RPMI7951 (cell line): Measurements from ENCODE around the gene NOMO2. TPM values are rescaled to one million over a fixed set of nuclear protein-coding genes. Genes with fewer than 3 reads are reported as not detected.
"Not testable (repeated sequence)": the region's sequence is repeated elsewhere in the genome, so short reads cannot be mapped to it uniquely, and the experiment has no call there.

Source experiments
- DNase-seq: peaks from one replicate; pipeline ENCODE4 v3.0.0-alpha.2; 2012; ENCODE audit warnings: low read depth
- total RNA-seq: library from RNA; depleted of rRNA; stranded (reverse); fragments of >200 nt; shearing (Covaris generic); gene quantifications from 2 replicates; pipeline ENCODE4 v1.2.3, GENCODE V29; 2014

Gene NOMO2
- total RNA-seq, 1 experiment from 2014 or later = 80.0 TPM

GRCh38 chr16:18575298-18575917 is 13.5 kb upstream of the NOMO2 start:
- not testable (repeated sequence) for DNase-seq

GRCh38 chr16:18573887-18574286 is 12.0 kb upstream of the NOMO2 start:
- DNase-seq = not testable (repeated sequence)

- DNase-seq = not testable (repeated sequence)
Measured at GRCh38 chr16:18572973-18573372, 11.1 kb upstream of the NOMO2 start.

GRCh38 chr16:18571307-18571850 is 9.5 kb upstream of the NOMO2 start:
- not testable (repeated sequence) for DNase-seq

- DNase-seq = not testable (repeated sequence)
Measured at GRCh38 chr16:18570529-18571306, 8.8 kb upstream of the NOMO2 start.

GRCh38 chr16:18560416-18561220 is 1.3 kb downstream of the NOMO2 start:
- DNase-seq = not testable (repeated sequence)

GRCh38 chr16:18553671-18554070 is 8.2 kb downstream of the NOMO2 start:
- not testable (repeated sequence) for DNase-seq

- DNase-seq = not testable (repeated sequence)
Measured at GRCh38 chr16:18547382-18547781, 14.5 kb downstream of the NOMO2 start.

DNA sequence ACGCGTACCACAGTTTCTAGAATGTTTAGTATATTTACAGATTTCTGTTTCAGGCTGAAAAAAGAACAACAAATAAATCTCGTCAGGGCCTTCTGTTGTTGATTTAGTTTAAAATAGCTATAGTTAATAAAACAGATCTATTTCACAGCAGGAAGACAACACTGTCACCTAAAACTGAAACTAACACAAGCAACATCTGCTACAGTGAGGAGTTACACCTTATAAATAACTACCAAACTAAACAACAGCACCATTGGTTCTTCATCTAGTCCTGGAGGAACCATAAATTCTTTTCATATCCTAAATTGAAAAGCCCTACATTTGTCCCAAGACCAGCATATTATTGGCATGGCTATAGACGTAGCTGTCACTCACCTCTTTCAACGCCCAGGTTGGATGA is 15.0 kb downstream of the NOMO2 start:
- not testable (repeated sequence) for DNase-seq

GRCh38 chr16:18544232-18545081 is 17.4 kb downstream of the NOMO2 start:
- DNase-seq = not testable (repeated sequence)

- DNase-seq = not testable (repeated sequence)
Measured at GRCh38 chr16:18541912-18542311, 20.0 kb downstream of the NOMO2 start.

GRCh38 chr16:18537004-18537403 is 24.9 kb downstream of the NOMO2 start:
- DNase-seq = not testable (repeated sequence)

DNA sequence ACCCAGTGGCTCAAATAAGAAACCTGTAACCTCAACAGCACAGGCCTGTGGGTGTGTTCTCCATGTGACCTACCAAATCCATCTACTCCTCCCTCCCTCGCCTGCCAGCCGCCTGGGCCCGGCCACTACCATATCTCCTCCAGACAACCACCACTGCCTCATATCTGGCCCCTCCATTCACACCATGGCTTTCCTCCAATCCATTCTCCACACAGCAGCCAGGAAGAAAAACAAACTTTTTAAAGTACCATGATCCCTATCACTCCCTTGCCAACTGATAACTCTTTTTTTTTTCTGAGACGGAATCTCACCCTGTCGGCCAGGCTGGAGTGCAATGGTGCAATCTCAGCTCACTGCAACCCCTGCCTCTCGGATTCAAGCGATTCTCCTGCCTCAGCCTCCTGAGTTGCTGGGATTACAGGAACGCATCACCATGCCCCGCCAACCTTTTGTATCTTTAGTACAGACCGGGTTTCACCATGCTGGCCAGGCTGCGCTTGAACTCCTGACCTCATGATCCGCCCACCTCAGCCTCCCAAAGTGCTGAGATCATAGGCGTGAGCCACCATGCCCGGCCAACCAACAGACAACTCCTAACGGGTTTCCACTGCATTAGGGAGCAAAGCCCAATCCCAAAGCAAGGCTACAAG is 26.3 kb downstream of the NOMO2 start:
- not testable (repeated sequence) for DNase-seq

- DNase-seq = not testable (repeated sequence)
Measured at GRCh38 chr16:18534308-18534707, 27.6 kb downstream of the NOMO2 start.

GRCh38 chr16:18531323-18531722 is 30.6 kb downstream of the NOMO2 start:
- not testable (repeated sequence) for DNase-seq

DNA sequence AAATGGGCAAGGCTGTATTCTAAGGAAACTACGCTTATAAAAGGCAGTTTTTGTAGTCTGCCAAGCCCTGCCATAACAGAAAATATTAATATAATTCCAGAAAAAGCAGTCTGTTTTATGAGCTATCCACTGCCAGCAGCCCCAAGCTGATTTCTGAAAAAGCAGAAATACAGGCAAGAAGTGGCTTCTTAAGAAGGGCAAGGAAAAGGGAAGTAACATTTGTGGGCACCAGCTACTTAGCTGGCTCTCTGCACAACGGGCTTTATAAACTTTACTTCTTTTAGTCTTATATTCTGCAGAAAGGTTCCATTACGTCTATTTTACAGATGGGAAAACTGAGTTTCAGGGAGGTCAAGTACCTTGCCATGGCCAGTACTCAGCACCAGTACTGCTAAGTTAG is 31.6 kb downstream of the NOMO2 start:
- not testable (repeated sequence) for DNase-seq

DNA sequence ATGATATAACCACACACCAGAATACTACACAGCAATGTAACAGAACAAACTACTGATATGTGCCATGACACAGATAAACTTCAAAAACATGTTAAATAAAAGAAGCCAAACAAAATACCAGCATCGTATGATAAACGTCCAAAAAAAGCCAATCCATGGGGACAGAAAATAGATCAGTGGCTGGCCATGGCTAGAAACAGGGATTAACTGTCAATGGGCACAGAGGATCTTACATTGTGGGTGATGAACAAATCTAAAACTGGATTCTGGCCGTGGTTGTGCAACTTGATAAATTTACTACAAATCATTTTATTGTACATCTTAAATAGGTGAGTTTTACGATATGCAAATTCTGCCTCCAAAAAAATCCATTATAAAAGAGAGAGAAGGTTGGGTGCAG is 35.4 kb downstream of the NOMO2 start:
- not testable (repeated sequence) for DNase-seq

GRCh38 chr16:18525882-18526482 is 35.9 kb downstream of the NOMO2 start:
- not testable (repeated sequence) for DNase-seq

- not testable (repeated sequence) for DNase-seq
Measured at GRCh38 chr16:18522637-18523036, 39.3 kb downstream of the NOMO2 start.
